A549 treated with AZD9567 at 1 μM for 4 hours (cell line): ENCODE data around the gene GALT. TPM values are rescaled to one million over a fixed set of nuclear protein-coding genes. Genes with fewer than 3 reads are reported as not detected.

Source experiments
- total RNA-seq: library from RNA; stranded (reverse); fragments of 200-300 nt; extraction: Qiagen RNA extraction; gene quantifications from 5 replicates; pipeline ENCODE4 v1.2.3, GENCODE V29; 2022; ENCODE audit not compliant: insufficient read depth

The GALT gene
- total RNA-seq: 17.9 to 23.3 TPM (median 20.5 TPM) in 5 replicates

DNA sequence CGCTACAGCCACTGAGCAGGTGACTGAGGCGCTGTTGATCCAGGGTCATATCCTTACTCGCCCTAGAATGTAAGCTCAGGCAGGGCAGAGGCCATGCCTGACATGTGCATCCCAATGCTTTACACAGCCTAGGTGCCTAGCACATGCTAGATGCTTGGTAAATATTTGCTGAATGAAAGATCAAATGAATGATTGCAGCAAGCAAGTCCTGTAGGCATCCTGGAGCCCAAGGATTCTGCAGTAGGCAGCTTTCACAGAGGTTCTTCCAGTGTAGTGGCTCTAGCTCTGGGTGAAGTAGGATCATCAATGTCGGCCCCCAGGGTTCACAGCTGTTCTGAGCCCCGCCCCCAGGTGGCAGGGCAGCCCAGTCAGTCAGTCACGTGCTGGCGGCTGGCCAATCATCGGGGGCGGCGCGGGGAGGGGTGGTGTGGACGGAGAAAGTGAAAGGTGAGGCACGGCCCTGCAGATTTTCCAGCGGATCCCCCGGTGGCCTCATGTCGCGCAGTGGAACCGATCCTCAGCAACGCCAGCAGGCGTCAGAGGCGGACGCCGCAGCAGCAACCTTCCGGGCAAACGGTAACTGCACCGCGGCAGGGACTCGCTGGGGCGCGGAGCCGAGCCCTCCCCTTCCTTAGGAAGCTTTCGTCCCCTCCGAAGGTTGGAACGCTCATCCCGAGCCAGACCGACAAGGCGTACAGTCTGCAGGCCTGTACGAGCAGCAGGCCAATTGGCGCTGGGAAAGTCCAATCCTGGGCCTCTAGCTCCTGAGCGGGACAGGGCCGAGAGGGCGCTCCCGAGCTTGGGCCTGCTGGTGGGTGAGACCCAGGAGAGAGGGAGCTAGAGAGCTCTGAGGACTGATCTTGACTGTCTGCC, at the start of gene GALT:
TSS of gene GALT (plus strand) at position 465 of the 873 bp plus-strand sequence. CDS start at position 495, 30 bp downstream.

DNA sequence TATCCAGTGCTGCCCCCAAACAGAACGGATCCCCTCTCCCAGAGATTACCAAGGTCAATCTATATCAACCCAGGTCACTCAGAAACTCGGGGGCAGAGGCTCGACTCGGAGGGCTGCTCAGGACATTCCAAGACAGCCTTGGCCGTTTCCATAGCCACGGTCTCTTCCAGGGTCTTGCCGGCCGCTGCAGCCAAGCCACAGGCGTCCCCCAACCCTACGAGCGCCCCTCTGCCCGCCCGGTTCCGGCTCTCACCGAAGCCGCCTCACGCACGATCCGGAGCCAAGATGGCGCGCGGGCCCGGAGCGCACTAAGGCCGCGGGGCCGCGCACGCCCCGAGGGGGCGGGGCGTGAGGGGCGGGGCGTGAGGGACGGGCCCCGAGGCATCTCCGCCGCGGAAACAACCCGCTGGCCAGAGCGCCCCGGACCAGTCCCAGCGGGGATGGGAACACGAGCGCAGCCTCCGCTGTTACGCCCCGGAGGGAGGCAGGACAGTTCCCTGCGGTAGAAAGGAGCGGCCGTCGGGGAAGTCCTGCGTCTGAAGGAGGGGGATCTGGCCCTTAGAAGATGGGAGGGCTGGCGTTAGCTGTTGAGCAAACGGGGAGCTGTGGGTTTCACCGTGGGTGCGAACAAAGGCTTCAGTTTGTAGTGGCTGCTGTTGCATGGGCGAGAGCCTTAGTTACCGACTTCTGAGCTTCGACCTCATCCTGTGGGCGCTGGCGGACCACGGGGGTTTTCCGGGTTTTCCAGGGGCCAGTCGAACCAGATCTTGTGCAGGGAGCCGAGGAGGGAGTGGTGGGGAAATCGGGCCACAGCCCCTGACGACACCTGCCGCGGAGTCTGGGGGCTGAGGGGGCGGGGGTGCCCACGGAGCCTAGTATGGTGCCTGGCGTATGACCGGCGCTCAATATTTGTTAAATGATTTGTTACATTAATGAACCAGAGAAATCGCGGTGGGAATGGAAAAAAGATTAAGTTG, 34.4 kb upstream of the GALT start, which contains the start of gene RPP25L:
TSS of gene RPP25L (minus strand) at position 287 of the 977 bp plus-strand sequence. CDS start 801 bp downstream, outside the sequence.

DNA sequence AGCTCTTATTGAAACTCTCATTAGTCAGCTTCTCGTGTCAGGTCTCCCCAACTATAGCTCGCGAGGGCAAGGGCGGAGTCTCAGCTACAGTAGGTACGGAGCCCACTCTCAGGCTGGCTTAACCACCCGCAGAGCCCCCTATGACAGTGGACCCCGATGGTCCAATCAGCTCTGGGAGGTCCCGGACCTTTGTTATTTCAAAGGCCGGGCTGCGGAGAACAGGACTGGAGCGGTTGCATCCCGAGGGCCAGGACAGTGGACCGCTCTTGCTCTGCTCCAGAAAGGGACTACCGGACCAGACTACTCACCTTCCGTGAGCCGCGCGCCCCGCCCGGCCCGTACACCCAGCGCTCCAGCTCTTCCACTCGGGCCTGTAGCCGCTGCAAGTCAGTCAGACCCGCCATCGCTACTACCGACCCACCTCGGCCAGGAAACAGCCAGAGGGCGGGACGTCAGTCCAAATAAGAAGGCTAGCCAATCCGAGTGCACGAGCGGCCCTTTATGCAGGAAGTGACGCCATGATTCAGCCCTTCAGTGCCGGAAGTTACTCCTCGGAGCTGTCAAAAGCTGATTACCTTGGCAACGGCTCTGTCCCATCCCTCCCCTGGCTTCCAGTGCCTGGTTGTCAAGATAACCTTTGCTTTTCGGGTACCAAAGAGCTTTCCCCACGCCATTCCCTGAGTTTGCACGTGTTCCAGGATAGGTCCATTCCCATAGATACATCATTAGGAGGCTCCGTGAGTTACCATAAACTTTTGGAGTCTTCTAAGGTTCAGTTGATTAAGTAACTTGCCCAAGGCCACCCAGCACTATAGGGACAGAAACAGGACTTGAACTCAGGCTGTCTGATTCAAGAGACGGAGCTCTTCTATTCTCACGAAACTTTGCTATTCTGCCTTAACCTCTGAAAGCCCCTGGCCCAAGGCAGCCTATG, 26.1 kb upstream of the GALT start, which contains the start of gene DCTN3:
TSS of gene DCTN3 (minus strand) at position 435 of the 934 bp plus-strand sequence. CDS start at position 404, 31 bp downstream.

DNA sequence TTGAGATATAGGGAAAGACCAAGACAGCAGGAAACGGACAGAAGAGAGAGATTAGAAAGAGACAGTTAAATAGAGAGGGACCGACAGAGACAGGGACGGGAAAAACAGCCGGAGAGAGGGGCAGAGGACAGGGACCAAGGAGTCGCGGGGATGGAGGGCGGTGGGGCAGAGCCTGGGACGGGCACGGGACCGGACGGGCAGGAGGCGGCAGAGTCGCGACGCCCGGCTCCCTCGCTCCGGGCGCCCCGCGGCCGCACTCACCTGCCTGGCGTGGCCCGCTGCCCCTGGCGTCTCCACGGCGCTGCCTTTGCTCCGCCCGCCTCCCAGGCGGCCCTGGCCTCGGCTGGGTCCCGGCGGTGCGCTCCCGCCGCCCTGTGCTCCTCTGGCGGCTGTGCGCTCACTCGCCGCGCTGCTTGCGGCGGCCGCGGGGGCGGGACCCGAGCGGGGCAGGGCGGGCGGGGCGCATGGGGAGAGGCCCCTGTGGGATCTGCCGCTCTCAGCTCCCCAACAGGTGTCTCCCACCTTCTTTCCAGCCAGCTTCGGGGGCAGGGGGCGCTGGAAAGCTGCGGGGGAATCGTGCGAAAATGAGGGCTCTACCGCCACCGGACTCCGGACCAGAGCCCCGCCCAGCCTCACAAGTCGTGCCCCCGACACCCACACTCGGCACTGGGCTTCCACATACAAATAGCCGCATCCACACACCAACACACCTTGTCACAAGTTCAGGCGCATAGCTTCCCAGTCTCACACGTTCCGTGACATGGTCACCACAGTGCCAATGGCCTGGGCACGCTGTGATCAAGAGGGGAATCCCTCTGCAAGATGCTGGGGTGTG, 17.6 kb upstream of the GALT start, which contains the start of gene ARID3C:
TSS of gene ARID3C (minus strand) at position 411 of the 835 bp plus-strand sequence. CDS start 1,052 bp downstream, outside the sequence.

DNA sequence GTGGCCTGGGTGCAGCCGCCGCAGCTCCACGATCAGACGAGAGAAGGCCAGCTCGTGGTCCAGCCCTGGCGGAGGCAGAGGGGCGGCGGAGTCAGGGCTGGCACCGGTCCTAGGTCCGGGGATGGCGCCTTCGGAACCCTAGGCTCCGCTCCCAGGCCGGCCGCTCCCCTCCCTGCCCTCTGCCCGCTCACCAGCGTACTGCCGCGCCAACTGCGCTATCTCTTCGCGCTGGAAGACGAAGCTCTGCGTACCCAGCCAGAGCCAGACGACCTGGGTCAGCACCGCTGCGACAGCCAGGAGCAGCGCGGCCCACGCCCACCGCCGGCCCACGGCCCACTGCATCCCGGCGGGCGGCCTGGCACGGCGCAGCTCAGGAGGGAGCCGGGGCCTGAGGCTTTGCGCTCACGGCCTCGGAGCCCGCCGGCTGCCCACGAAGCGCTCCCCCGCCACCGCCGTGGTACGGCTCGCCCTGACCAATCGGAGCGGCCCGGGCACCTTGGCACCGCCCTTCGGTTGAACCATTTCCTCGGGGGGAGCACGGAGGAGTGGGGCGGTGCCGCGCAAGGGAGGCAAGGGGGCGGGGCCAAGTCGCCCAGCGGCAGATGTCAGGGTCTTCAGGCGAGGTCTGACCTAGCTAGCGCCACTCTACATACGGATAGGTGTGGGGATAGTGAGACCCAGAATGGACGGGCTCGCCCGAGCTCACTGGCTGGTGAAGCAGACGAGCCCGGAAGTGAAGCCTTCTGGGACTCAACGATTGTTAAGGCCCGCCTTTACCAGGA, 8.9 kb upstream of the GALT start, which contains the start of gene SIGMAR1:
TSS of gene SIGMAR1 (minus strand) at position 432 of the 782 bp plus-strand sequence. CDS start at position 342, 90 bp downstream.

DNA sequence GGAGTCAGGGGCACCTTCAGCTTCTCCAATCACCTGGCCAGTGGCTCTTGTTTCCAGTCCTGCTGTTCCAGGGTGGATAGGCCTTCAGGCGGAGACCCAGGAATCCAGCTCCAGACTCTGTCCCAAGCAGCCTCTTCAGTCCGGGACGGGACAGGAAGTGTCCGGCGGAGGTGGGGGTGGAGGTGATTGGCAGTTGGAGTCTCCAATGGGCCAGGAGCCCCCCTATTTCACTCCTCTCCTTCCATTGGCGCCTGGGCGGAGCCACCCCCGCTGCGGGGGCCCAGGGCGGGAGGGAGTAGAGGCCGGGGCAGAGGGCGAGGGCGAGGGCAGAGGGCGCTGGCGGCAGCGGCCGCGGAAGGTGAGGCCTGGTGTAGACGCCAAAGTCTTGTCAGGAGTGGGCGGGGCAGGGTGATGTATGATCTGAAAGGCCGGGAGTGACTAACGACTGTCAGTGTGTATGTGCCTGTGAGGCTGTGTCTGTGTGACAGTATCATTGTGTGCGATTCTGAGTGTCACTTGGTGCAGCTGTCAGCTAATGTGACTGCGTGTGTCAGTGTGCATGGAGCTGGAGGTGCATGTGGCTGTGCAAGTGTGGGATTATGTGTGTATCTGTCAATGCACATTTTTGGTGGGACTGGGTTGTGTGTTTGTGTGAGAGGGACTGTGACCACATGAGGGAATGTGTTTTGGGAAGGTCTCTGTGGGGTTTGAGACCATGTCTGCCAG, 5.6 kb downstream of the GALT start, which contains the start of gene IL11RA:
TSS of gene IL11RA (plus strand) at position 310 of the 726 bp plus-strand sequence. CDS start 3,033 bp downstream, outside the sequence.

DNA sequence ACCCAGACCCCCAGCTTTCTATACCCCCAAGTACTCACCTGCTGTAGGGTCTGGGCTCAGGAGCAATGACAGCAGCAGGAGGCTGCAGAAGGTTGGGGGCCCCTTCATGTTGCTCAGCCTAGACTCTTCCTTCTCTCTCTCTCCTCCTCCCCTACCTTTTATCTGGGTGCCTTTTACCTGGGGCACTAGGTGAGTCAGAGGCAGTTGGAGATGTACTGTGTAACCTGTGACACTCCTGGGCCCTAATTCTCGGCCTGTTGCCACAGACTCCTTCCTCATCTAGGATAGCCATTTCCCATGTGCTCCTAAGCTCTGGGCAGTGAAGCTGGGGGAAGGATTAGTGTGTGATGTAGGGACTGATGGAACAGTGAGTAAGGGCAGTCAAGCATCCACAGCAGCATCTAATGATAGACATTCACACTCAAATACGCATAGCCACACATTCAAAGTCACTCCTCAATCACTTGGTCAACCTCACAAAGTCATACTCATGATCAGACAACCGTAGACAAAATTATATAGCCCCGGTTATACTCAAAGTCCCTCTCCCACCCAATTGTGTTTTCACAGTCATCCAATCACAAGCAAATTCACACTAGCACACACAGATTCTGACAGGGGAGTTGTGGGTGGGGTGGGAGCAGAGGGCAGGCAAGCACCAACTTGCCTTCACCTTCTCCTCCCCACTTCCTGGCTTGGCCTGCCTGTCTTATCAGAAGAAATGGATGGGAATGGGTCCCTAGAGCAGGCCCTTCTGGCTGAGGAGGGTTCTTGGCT, 16.2 kb downstream of the GALT start, which contains the start of gene CCL27:
TSS of gene CCL27 (minus strand) at position 132 of the 777 bp plus-strand sequence. CDS start at position 108, 24 bp downstream.

DNA sequence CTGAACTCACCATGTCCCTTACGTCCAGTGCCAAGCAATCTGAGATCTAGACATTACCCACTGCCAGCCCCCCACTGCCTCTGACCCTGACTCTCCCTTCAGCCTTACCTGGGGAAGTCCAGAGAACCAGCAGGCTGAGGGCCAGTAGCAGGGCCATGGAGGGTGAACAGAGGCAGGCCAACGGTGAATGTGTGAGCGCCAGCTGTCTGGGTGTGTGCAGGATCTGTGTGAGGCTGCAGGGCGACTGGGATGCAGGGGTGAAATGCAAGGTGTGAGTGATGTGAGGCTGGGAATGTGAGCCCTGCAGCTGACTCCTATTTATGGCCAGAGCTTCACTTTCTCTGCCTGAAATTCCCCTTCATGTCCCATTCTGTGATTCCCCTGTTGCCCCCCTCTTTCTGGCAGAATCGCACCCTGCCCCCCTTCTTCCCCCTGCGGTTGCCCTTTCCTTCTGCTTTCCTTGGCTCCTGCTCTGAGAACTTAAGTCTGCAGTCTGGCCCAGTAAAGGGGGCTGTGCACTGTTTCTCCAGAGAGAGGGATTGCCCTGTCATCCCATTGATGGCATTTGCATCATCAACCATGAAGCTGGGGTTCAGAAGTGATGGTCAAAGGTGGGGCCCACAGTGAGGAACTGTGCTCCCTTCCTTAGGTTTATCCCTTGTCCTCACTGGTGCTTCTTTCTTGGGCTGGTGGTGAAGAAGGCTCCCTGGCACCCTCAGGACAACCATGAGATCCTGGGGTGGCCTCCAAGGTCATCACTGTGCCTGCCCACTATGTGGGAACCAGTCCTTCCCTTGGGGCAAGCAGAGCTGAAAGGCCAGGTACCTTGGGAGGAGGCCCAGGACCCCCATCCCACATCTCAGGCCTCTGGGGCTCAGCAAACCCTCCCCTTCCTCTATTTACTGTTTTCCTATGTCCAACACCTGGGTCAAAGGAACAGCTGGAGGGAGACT, 44.8 kb downstream of the GALT start, which contains the start of gene CCL19:
TSS of gene CCL19 (minus strand) at position 294 of the 953 bp plus-strand sequence. CDS start at position 157, 137 bp downstream.

Other genes with a start within 250 kb of the GALT start
- 17.4 to 19.1 TPM (median 18.6 TPM) in 5 replicates for gene FAM219A, start 188.1 kb upstream of the GALT start, total RNA-seq
- 0.07 to 0.78 TPM (median 0.26 TPM) in 5 replicates for gene DNAI1, start 187.9 kb upstream of the GALT start, total RNA-seq
- 1.9 to 2.3 TPM (median 2.0 TPM) in 4 of 5 replicates, not detected in the other for gene ENHO, start 123.7 kb upstream of the GALT start, total RNA-seq
- 0.03 to 0.21 TPM (median 0.16 TPM) in 4 of 5 replicates, not detected in the other for gene CNTFR, start 57.0 kb upstream of the GALT start, total RNA-seq
- gene RPP25L, start 34.6 kb upstream of the GALT start, total RNA-seq: 34.7 to 48.6 TPM (median 45.6 TPM) in 5 replicates
- 110 to 122 TPM (median 111 TPM) in 5 replicates for gene DCTN3, start 26.2 kb upstream of the GALT start, total RNA-seq
- 0.14 to 0.35 TPM (median 0.25 TPM) in 4 of 5 replicates, not detected in the other for gene ARID3C, start 17.6 kb upstream of the GALT start, total RNA-seq
- 169 to 208 TPM (median 204 TPM) in 5 replicates for gene SIGMAR1, start 8.9 kb upstream of the GALT start, total RNA-seq
- gene IL11RA, start 5.5 kb downstream of the GALT start, total RNA-seq: 6.2 to 8.2 TPM (median 6.9 TPM) in 5 replicates
- 0.22 to 0.24 TPM (median 0.22 TPM) in 3 of 5 replicates, not detected in the others for gene CCL27, start 16.0 kb downstream of the GALT start, total RNA-seq
- not detected in 5 replicates for gene CCL19, start 44.6 kb downstream of the GALT start, total RNA-seq
- gene CCL21, start 63.5 kb downstream of the GALT start, total RNA-seq: not detected in 5 replicates